Measurements from ENCODE around the gene TSSK2.

The TSSK2 gene

GRCh38 chr22:19126309-19127273, 4.5 kb upstream of the TSSK2 start:
- ATAC-seq, result no peak
- Mint-ChIP-seq H3K27me3 (no peaks in the 10 kb centered on the region), H3K36me3 (peaks cover 5% of the 10 kb centered on the region), H3K27ac (no peak overlapping the region), H3K4me1 (peaks cover 12% of the 10 kb centered on the region), H3K9me3 (no peaks in the 10 kb centered on the region), H3K4me3 (no peak overlapping the region)

- Mint-ChIP-seq H3K27me3 (no peaks in the 10 kb centered on the region), H3K27ac (no peak overlapping the region), H3K4me1 (peaks cover 11% of the 10 kb centered on the region), H3K9me3 (no peaks in the 10 kb centered on the region), H3K36me3 (peaks cover 14% of the 10 kb centered on the region), H3K4me3 (no peak overlapping the region)
- no peak for ATAC-seq
These were observed 3.6 kb upstream of the TSSK2 start for GRCh38 chr22:19127329-19128008.

GRCh38 chr22:19128009-19128401, 3.1 kb upstream of the TSSK2 start:
- no peaks in the 10 kb centered on the region for H3K9me3 Mint-ChIP-seq
- peaks cover 19% of the 10 kb centered on the region for H3K36me3 Mint-ChIP-seq
- peaks cover 5% of the 10 kb centered on the region for H3K4me1 Mint-ChIP-seq
- no peak for ATAC-seq
- H3K27ac Mint-ChIP-seq, result no peak overlapping the region
- H3K27me3 Mint-ChIP-seq, result no peaks in the 10 kb centered on the region
- no peak overlapping the region for H3K4me3 Mint-ChIP-seq

- no peaks in the 10 kb centered on the region for H3K4me1 Mint-ChIP-seq
- H3K27ac Mint-ChIP-seq, result peak overlapping the region; percentile 3
- H3K4me3 Mint-ChIP-seq, result no peak overlapping the region
- ATAC-seq, result no peak
- peaks cover 31% of the 10 kb centered on the region for H3K36me3 Mint-ChIP-seq
- no peaks in the 10 kb centered on the region for H3K9me3 Mint-ChIP-seq
- no peaks in the 10 kb centered on the region for H3K27me3 Mint-ChIP-seq
These were observed 2.0 kb upstream of the TSSK2 start for GRCh38 chr22:19128946-19129727.

GRCh38 chr22:19129871-19130270, 1.2 kb upstream of the TSSK2 start:
- Mint-ChIP-seq H3K4me3 (no peak overlapping the region), H3K27ac (peak overlapping the region; percentile 3), H3K36me3 (peaks cover 38% of the 10 kb centered on the region), H3K4me1 (no peaks in the 10 kb centered on the region), H3K27me3 (no peaks in the 10 kb centered on the region), H3K9me3 (no peaks in the 10 kb centered on the region)
- ATAC-seq, result no peak

- H3K4me1 Mint-ChIP-seq, result no peaks in the 10 kb centered on the region
- H3K4me3 Mint-ChIP-seq, result no peak overlapping the region
- ATAC-seq, result no peak
- H3K27me3 Mint-ChIP-seq, result no peaks in the 10 kb centered on the region
- H3K36me3 Mint-ChIP-seq, result peaks cover 52% of the 10 kb centered on the region
- H3K27ac Mint-ChIP-seq, result no peak overlapping the region
- H3K9me3 Mint-ChIP-seq, result no peaks in the 10 kb centered on the region
These were observed 542 bp downstream of the TSSK2 start for GRCh38 chr22:19131685-19132015.

- Mint-ChIP-seq H3K9me3 (no peaks in the 10 kb centered on the region), H3K4me1 (no peaks in the 10 kb centered on the region), H3K36me3 (peaks cover 57% of the 10 kb centered on the region), H3K27me3 (no peaks in the 10 kb centered on the region), H3K27ac (no peak overlapping the region), H3K4me3 (no peak overlapping the region)
- no peak for ATAC-seq
These were observed 1.0 kb downstream of the TSSK2 start for GRCh38 chr22:19132153-19132552.

- ATAC-seq, result no peak
- Mint-ChIP-seq H3K4me1 (no peaks in the 10 kb centered on the region), H3K4me3 (no peak overlapping the region), H3K27ac (no peak overlapping the region), H3K9me3 (no peaks in the 10 kb centered on the region), H3K27me3 (no peaks in the 10 kb centered on the region), H3K36me3 (peaks cover 61% of the 10 kb centered on the region)
These were observed 1.7 kb downstream of the TSSK2 start for GRCh38 chr22:19132693-19133400.

GRCh38 chr22:19133561-19133960, 2.5 kb downstream of the TSSK2 start:
- no peaks in the 10 kb centered on the region for H3K9me3 Mint-ChIP-seq
- H3K27ac Mint-ChIP-seq, result no peak overlapping the region
- H3K36me3 Mint-ChIP-seq, result peaks cover 61% of the 10 kb centered on the region
- no peaks in the 10 kb centered on the region for H3K4me1 Mint-ChIP-seq
- no peaks in the 10 kb centered on the region for H3K27me3 Mint-ChIP-seq
- no peak for ATAC-seq
- H3K4me3 Mint-ChIP-seq, result no peak overlapping the region

GRCh38 chr22:19134176-19134831, 3.2 kb downstream of the TSSK2 start:
- no peaks in the 10 kb centered on the region for H3K4me1 Mint-ChIP-seq
- no peaks in the 10 kb centered on the region for H3K9me3 Mint-ChIP-seq
- H3K27me3 Mint-ChIP-seq, result no peaks in the 10 kb centered on the region
- H3K4me3 Mint-ChIP-seq, result no peak overlapping the region
- peaks cover 68% of the 10 kb centered on the region for H3K36me3 Mint-ChIP-seq
- no peak overlapping the region for H3K27ac Mint-ChIP-seq
- peak; percentile 13 for ATAC-seq

- no peak for ATAC-seq
- H3K27ac Mint-ChIP-seq, result no peak overlapping the region
- peaks cover 74% of the 10 kb centered on the region for H3K36me3 Mint-ChIP-seq
- no peaks in the 10 kb centered on the region for H3K4me1 Mint-ChIP-seq
- H3K9me3 Mint-ChIP-seq, result no peaks in the 10 kb centered on the region
- no peaks in the 10 kb centered on the region for H3K27me3 Mint-ChIP-seq
- no peak overlapping the region for H3K4me3 Mint-ChIP-seq
These were observed 3.8 kb downstream of the TSSK2 start for GRCh38 chr22:19134874-19135273.

GRCh38 chr22:19136915-19137314, 5.8 kb downstream of the TSSK2 start:
- ATAC-seq, result no peak
- no peak overlapping the region for H3K4me3 Mint-ChIP-seq
- H3K27me3 Mint-ChIP-seq, result no peaks in the 10 kb centered on the region
- no peak overlapping the region for H3K27ac Mint-ChIP-seq
- no peaks in the 10 kb centered on the region for H3K9me3 Mint-ChIP-seq
- H3K4me1 Mint-ChIP-seq, result no peaks in the 10 kb centered on the region
- H3K36me3 Mint-ChIP-seq, result peaks cover 81% of the 10 kb centered on the region

- no peak for ATAC-seq
- no peak overlapping the region for H3K4me3 Mint-ChIP-seq
- no peaks in the 10 kb centered on the region for H3K4me1 Mint-ChIP-seq
- no peaks in the 10 kb centered on the region for H3K27me3 Mint-ChIP-seq
- no peaks in the 10 kb centered on the region for H3K9me3 Mint-ChIP-seq
- H3K27ac Mint-ChIP-seq, result no peak overlapping the region
- H3K36me3 Mint-ChIP-seq, result peaks cover 77% of the 10 kb centered on the region
These were observed 6.5 kb downstream of the TSSK2 start for GRCh38 chr22:19137384-19138216.
